Stimulated activated CD8-positive, alpha-beta memory T cell treated with anti-CD3 and anti-CD28 coated beads, Interleukin-4, amount 100 ng/mL, for 48 hours (primary cell): ENCODE results near the gene PHACTR1.
"Not testable (repeated sequence)": the region's sequence is repeated elsewhere in the genome, so short reads cannot be mapped to it uniquely, and the experiment has no call there.

ENCODE experiments used
- DNase-seq: peaks from one replicate; pipeline ENCODE4 v3.0.0-alpha.2; 2020

Gene PHACTR1

DNA sequence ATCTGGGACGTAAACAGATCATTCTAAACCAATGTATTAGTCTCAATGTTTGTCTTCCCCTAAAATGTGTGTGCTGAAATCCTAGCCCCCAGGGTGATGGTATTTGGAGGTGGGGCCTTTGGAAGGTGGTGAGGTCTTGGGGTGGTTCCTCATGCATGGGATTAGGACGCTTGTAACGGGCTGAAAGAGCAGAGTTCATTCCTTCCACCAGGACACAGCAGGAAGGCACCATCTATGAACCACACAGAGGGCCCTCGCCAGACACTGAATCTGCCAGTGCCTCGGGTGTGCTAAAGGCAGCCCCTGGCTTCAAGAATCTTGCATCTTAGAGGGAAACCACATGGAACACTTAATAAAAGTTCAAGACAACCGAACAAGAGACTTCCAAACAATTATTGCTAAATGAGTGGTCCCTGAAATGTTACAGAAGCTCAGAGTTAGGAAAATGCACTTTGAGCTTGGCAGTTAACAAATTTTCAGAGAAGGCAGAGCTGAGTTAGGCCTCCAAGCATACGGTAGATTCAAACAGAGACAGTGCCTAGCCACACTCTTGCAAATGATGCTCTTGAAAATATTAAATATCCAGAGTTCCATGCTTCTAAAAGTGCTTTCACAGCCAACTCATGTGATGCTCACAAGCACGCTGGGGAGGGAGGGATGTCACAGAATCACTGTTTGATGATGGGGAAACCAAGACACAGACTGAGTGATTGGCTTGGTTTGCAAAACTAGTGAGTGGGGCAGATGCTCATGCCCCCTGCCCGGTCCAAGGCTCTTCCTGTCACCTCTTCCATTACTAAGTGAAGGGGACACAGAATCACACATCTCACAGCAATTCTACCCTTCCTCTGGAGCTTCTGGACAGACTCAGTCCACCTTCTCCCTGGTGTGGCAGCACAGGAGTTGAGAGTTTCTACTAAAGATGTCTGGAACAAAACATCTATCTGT, 584.4 kb downstream of the PHACTR1 start:
- no peak for DNase-seq

DNA sequence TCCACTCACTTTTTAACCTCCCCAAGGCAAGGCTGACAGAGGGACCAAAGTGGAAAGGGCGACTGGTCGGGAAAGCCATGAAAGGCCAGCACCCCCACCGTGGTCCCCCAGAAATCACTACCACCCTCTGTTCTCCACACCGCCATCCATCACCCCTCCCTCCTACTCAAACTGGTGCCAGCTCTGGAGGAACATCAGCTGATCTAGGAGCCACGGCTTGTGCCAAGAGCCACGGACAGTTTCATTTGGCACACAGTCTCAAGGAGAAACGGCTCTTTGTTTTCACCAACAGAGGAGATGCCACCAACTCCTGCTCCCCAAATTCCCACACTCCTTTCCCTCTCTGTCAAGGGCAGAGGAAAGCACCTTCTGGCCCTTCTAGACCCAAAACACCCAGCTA, 585.7 kb downstream of the PHACTR1 start:
- DNase-seq = no peak

DNA sequence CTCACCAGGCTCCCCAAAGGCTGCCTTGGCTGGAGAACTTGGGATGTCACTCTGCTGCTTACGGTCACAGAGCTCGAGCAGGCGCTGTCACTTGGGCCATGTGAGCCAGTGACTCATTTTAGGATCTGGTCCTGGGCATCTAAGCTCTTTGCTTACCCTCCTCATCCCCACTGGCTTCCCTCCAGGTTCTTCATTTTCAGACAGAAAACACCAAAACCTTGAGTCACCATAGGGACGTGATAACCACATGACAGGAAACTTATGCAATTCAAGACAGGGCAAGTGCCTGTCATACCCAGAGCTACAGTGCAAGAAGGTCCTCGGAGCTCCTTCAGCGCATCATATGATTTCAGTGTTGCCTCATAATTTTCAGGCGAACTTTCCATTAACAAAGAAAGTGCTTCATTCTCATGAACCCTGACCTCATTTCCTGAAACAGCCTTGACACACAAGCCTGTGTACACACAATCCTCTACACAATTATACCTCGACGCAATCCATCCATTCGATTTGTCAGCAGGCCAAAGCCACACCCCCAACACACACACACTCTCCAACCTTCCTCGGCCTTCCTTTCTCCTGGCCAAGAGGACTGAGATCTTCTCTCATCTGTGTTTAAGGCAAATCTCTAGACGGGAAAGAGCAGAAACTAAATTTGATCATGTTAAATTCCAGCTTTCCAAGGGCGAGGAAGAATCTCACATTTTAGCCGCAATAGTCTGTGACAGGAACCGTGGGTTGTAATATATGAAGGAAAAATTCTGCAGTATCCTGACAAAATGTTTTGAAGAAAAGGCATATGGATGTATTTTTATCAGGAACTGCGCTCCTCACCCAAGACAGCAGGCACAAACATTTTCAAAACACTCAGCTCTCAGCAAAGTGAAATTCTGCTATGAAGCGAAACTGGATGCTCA, 586.4 kb downstream of the PHACTR1 start:
- peak; percentile 63 for DNase-seq

DNA sequence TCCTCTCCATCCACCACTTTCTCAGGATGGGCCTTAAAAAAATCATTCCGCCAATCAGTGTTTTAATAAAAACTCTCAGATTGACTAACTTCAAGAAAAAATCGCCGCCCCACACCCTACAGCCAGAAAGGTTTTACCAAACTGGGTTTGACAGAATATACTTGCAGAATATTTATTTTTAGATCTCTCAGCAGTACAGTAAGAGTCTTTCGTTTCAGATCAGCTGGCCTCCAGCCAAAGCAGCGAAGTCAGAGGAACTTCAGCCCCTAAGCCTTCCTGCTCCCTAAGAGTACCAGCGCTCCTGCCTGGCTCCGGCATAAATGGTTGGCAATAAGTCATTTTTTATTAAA, 587.1 kb downstream of the PHACTR1 start:
- peak; percentile 54 for DNase-seq

DNA sequence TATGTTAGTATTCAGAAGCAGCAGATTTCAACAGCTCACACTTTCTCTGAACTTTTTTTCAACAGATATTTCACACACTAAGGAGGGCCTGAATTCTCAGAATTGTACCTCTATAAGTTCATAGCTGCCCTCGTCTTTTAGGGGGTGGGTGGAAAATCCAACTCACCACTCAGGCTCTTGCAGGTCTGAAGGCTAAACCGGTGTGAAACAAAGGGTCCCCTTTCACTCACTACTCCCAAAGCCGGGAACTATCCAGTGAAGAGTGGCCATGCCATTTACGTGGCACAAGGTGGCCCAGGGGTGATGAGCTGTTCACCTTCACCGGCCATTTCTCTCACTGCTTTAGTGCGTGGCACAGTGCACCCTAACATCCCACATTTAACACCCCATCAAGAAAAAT, 587.5 kb downstream of the PHACTR1 start:
- no peak for DNase-seq

DNA sequence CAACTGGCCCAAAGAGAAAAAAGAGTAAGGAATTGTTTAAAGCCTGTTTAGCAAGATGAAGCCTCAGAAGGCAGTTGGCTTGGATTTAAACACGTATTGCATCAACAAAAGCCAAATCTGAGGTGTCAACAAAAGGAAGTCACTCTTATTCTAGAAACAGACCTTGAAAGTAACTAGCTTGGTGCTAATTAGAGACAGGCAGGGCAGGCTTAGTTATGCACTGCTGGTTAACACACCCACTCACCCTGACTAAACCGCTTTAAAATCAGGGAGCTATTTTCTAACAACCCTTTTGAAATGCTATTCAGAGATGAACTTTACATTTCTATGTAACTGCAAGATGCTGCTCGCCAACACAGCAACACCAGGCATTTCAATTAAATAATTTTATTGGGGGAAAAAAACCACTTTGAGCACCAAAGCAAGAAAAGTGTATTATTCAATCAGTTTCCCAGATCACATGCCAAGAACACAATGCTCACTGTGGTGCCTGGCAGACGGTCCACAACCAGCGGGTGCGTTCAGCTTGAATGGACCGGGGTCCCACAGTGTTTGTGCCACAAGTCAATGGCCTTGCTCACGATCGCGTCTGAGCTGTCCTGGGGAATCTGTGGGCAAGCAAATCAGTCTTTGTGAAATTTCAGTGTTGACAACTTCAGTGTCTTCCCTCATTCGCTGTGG, 588.2 kb downstream of the PHACTR1 start:
- no peak for DNase-seq

DNA sequence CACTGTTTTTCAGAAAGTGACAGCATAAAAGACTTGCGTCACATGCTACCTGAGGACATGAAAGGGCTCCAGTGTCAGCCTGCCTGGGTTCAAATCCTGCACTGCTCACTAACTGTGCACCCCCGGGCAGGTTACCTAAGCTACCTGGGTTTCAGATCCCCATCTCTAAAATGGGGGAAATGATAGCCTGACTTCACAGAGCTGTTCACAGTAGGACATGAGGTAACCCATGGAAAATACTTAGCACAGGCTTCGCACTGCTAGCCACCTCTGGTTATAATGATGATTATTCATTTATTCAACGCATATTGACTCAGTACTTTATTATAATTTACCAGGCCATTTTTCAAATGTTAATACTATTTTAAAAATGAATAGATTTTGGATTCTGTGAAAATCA, 588.7 kb downstream of the PHACTR1 start:
- DNase-seq = no peak

DNA sequence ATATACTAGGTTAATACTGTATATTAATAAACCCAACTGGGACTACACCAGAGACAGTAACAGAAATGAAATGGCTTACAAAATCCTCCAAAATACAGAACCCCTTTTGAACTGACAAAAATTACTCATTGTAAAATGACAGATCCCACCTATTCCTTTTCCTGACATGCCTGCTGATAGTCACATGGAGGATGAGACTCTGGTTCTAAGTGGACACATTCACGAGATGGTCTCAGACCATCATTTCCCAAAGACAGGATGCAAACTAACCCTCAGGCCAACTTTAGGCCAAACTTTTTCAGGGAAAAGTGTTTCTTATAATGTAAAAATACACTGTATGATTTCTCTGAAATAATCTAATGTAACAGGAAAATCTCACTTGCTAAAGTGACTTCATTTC, 589.2 kb downstream of the PHACTR1 start:
- no peak for DNase-seq

DNA sequence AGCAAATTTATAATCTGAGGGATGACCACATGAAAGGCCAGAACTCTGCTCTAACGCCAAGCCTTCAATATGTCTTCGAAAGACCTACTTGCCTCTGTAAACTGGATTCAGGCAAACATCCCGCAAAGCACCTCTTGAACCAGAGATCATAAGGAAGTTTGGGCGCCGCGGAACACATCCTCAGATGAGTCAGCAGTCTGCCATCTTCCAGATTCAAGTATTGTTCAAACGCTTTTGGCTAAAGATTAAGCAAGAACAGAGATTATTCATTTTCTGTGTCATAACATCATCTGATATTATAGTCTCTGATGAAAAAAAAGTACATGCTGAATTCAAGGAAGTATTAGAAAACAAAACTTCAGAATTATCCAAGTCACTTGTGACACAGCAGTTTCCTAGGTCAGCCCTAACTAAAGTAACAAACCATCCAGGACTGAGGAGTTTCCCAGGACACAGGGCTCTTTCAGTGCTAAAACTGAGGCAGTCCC, 591.0 kb downstream of the PHACTR1 start:
- DNase-seq = no peak

DNA sequence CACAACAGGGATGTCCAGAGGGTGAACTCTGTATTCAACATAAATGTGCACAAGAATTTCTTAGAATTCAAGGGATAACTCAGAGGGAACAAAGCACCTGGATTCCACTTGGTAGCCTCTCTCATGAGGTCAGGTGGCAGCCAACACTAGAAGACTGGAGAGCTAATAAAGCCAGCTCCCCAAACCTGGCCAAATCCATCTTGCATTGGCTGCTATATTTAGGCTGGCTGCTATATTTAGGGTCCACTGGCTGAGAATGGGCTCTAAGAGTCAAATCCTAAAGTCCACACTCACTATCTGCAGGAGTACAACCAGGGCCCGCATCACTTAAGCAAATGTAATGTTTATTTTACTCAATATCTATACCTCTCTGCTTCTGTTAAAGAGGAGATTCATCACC, 591.8 kb downstream of the PHACTR1 start:
- DNase-seq = no peak

DNA sequence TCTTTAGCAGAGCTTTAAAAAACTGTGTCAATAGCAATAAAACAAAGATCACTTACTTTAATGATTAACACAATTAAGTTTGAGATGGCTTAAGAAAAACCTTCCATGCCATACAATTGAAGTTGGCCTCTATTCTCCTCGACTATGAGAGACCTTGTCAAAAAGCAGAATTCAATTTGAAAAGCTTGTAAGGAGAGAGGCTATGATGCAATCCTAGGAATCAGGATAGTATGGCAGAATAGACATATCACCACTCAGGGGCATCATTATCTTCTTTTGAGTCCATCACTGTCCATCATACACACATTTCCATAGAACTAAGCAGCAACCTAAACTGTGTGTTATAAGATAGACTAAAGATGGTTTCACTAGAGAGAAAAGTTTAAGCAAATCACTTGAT, 594.6 kb downstream of the PHACTR1 start:
- no peak for DNase-seq

DNA sequence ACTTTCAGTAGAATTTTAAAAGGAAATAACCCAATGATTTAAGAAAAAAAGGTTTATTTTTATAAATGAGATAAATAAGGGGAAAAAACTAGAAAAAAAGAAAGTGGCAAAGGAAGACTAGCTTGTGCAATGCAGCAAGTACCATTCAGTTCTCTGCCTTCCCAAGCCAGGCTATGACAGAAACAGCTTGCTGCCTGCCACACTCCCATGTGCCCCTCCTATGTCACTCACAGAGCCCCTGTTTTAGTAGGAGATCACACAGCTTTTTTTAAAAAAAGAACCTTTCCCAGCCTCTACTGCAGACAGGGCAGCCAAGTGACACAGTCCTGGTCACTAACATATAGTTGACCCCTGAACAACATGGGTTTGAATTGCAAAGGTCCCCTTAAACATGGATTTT, 598.2 kb downstream of the PHACTR1 start:
- no peak for DNase-seq

DNA sequence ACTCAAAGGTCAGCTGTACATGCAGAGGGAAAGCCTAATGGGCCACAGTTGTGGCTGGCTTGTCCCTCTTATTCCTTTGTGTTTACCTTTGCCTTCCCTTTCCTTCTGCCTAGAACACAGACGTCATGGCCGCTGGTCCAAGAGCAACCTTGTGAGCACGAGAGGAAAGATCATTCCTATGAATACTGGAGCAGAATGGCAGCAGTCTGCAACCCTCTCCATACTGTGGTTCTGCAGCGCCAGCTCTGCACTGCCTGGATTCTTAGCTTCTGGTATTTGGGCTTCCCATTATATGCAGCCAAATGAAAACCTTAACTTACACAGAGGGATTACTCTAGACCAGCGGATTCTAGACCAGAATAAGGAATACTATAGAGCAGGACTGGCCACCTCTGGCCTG, 599.3 kb downstream of the PHACTR1 start:
- DNase-seq = no peak

DNA sequence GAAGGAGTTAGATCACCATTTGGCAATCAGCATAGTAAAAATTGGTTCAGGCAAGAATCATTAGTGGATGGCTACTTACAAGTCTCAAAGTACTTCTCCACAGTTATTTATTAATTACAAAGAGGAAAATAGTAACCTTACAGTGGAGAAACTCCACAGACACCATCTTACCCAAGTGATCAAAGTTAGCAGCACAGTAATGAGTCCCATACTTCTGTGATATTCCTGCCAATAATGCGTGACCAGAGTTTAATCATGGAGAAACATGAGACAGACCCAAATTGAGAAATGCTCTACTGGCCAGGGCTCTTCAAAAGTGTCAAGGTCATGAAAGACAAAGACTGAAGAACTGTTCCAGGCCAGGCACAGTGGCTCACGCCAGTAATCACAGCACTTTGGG, 602.3 kb downstream of the PHACTR1 start:
- DNase-seq = no peak

DNA sequence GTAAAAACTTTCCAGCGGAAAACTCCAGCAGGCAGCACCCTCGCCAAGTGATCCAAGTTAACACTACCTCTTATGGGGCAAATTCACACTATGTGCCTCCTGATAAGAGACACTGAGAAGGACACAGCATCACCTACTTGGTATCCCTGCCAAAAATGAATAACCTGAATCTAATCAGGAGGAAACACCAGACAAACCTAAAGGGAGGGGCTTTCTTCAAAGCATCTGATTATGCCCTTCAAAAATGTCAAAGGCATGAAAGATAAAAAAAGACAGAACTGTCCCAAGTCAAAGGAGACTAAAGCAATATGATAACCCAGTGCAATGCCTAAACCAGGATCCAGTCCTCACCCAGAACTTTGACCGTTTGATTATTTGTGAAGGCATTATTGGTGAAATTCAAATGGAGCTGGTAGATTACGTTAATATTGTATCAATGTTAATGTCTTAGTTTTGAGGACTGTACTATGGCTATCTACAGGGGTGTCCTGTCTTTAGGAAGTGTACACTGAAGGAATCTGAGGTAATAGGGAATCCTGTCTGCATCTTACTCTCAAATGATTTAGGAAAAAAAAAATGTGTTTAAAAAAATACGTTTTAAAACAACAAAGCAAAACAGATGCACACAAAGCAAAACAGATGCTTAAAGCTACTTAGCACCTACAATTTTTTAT, 603.5 kb downstream of the PHACTR1 start:
- no peak for DNase-seq

DNA sequence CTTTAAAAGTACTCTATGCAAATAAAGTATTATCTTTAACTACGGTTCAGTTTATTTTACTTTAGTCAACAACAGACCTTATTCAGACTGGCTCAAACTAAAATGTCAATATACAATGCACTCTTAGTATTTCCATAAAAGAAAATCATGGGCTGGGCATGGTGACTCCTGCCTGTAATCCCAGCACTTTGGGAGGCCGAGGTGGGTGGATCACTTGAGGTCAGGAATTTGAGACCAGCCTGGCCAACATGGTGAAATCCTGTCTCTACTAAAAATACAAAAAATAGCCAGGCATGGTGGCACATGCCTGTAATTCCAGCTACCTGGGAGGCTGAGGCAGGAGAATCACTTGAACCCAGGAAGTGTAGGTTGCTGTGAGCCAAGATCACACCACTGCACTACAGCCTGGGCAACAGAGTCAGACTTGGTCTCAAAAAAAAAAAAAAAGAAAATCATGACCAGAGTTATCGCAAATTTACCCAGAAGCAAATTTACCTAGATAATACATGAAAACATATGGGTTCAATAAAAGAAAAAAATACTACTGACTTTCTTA, 609.5 kb downstream of the PHACTR1 start:
- not testable (repeated sequence) for DNase-seq

DNA sequence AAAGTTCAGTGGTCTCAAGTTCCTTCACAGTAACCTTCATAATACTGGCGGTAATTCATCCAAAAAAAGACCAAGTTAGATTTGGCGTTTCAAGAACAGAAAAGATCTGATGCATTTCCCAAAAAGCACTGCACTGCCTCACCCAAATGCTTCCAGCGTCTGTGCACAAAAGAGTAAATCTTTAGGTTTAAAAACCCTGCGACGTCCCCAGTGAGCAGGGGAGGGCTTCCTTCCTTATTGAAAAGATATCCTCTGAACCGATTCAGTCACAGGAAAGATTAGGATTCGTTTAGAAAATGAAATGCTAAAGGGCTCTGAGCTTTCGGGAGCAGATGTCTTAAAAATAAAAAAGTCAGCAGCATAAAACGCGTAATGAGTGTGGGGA, 611.1 kb downstream of the PHACTR1 start:
- no peak for DNase-seq

DNA sequence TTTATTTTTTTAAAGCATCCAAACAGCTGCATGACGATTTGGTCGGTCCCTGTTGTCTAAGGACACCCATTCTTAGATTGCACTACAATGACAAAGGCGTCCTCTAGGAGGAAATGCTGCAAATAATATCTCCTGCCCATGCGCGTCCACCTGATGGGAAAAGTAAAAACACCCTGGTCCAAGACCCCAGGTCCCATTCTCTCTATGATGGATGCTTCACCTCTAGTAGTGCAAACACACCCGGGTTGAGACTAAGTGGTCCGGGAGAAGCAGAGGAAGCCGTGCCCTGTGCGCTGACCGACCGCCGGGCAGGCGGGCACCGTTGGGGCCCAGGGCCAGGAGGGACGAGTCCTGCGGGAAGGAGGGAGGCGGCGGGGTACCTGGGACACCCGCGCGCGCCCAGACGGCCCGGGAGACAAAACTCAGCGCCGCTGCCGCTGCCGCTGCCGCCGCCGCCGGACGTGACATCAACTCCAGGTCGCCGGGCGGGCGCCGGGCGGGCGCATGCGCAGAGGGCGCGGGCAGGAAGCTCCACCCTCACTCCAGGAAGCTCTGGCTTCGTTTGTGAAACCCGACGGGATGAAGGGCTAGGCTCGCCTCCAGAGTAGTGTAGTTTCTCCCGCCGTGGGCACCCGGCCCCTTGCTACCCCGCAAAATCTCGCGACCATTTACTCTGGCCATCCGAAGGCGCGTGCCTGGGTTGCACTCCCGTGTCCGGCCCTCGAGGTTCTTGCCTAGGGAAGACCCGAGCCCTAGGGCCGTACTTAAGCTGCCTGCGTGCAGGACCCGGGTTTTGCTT, 611.7 kb downstream of the PHACTR1 start, which contains the start of gene TBC1D7:
Gene TBC1D7 (minus strand): TSS at position 462 of the 799 bp plus-strand sequence. CDS start 1,639 bp downstream, outside the sequence.
- peak; percentile 94 for DNase-seq

DNA sequence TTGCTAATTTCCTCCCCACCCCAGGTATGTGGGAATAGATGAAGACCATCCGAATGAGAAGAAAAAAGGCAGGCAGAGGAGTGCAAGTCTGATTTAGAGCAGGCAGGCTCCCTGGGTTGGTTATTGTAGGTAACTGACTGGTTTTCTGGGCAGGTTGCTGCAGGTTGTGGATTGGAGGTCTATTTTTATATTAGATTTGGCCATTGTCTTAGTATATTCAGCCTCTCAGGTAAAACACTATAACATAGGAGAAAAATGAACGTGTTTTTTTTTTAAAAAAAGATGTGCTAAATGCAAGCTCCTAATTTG, 612.3 kb downstream of the PHACTR1 start:
- DNase-seq = no peak

DNA sequence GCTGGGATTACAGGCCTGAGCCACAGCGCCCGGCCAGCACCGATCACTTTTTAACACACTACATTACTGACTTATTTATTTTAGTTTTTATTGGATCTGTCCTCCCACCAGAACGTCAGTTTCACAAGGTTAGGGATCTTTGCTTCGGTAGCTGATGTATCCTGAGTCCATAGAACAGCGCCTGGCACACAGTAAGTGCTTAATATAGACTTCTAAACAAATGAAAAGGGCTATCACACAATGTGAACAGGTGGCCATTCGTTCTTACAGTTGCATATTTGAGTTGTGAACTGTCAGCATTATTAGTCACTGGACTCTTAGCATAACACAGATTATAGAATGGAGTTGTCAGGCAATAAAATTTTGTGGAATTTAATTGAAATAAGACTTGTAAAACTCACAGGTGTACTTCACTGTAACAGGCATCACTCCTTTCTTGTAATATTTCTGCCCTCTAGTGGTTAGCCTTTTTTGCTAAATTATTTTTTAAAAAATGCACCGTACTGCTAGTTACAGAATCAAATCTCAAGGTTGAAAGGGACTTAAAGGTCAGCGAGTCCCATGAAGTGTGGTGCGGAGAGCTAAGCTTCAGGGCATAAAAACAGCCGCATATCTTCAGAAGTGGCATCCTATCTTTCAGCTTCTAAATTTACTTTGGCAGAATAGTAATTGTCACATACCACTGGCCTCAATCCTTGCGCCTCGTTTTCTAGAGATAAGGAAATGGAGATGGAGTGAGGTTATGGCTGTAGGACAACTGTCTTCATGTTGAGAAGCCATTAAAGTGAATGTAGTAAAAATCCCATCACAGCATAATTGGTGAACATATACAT, 615.2 kb downstream of the PHACTR1 start:
- DNase-seq = no peak

DNA sequence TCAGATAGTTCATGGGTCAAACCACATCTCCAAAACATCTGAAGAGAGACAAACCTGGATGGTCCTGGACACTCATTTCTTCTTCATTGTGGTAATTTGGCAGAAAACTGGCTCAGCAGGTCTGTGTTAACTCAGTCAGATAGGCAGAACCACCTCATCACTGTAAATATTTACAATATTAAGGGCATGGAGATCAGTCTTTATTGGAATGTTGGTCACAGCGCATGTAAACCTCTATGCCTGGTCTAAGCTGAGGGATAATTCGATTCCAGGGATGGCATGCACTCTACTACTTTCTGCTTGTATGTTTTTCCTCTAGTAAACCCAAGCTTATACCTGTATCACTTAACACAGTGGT, 615.8 kb downstream of the PHACTR1 start:
- no peak for DNase-seq
